Hepatocyte (in vitro differentiated cells): ENCODE measurements around the gene OXT. TPM values are rescaled to one million over a fixed set of nuclear protein-coding genes. Genes with fewer than 3 reads are reported as not detected.
A peak's percentile ranks its signal among the peaks of the same experiment; 100 is the strongest.
"Not testable (repeated sequence)": the region's sequence is repeated elsewhere in the genome, so short reads cannot be mapped to it uniquely, and the experiment has no call there.

Experiments used
- DNase-seq: peaks from one replicate; pipeline ENCODE4 v3.0.0-alpha.2; 2016; ENCODE audit warnings: low spot score
- H2AFZ ChIP-seq: fragments of 200-600 bp; sonication (generic); 2 replicates; pipeline ENCODE4 v1.6.0; 2016; ENCODE audit warnings: antibody characterized with exemption, mild to moderate bottlenecking
- H3K27ac ChIP-seq: fragments of 200-600 bp; sonication (generic); 2 replicates; pipeline ENCODE4 v1.5.1; 2016; ENCODE audit warnings: mild to moderate bottlenecking
- H3K27me3 ChIP-seq: fragments of 200-600 bp; sonication (generic); 2 replicates; pipeline ENCODE4 v1.6.1; 2016
- H3K36me3 ChIP-seq: fragments of 200-600 bp; sonication (generic); replicated peaks from 2 replicates; pipeline ENCODE4 v1.5.1; 2016; ENCODE audit warnings: low read depth; ENCODE audit not compliant: insufficient read depth
- H3K4me1 ChIP-seq: fragments of 200-600 bp; sonication (generic); 2 replicates; pipeline ENCODE4 v1.5.1; 2016; ENCODE audit warnings: mild to moderate bottlenecking, moderate library complexity; ENCODE audit not compliant: insufficient read depth
- H3K4me2 ChIP-seq: fragments of 200-600 bp; sonication (generic); 2 replicates; pipeline ENCODE4 v1.6.0; 2016
- H3K4me3 ChIP-seq: fragments of 200-600 bp; sonication (generic); 2 replicates; pipeline ENCODE4 v1.5.1; 2016; ENCODE audit warnings: mild to moderate bottlenecking
- H3K79me2 ChIP-seq: fragments of 200-600 bp; sonication (generic); 2 replicates; pipeline ENCODE4 v1.6.0; 2017; ENCODE audit warnings: mild to moderate bottlenecking
- H3K9me2 ChIP-seq: fragments of 200-600 bp; sonication (generic); replicated peaks from 2 replicates; pipeline ENCODE4 v1.6.0; 2017; ENCODE audit warnings: mild to moderate bottlenecking; ENCODE audit not compliant: insufficient read depth
- H3K9me3 ChIP-seq: fragments of 200-600 bp; sonication (generic); 2 replicates; pipeline ENCODE4 v1.5.1; 2016; ENCODE audit warnings: low read depth, mild to moderate bottlenecking
- H4K20me1 ChIP-seq: fragments of 200-600 bp; sonication (generic); 2 replicates; pipeline ENCODE4 v1.6.0; 2016; ENCODE audit warnings: mild to moderate bottlenecking; ENCODE audit not compliant: insufficient read depth, poor library complexity, severe bottlenecking
- EZH2 ChIP-seq: fragments of 200-600 bp; sonication (generic); IDR thresholded peaks from 2 replicates; pipeline ENCODE4 v1.6.1; 2016; ENCODE audit warnings: antibody characterized with exemption, mild to moderate bottlenecking, borderline replicate concordance
- EZH2phosphoT487 ChIP-seq: fragments of 200-600 bp; sonication (generic); IDR thresholded peaks from one replicate; pipeline ENCODE4 v1.6.1; 2018; ENCODE audit warnings: antibody characterized with exemption, mild to moderate bottlenecking, low read depth, moderate library complexity; ENCODE audit not compliant: unreplicated experiment, severe bottlenecking
- WGBS: methylation state at CpG from one replicate; pipeline ENCODE4 v1.1.6; 2016; ENCODE audit warnings: low lambda C conversion rate; ENCODE audit errors: missing lambda C conversion rate; 5-methylcytosine and 5-hydroxymethylcytosine counted together
- polyA plus RNA-seq: library from polyadenylated mRNA; unstranded; fragments of >200 nt; fragmentation: Nextera tagmentation; extraction: Ambion mirVana; gene quantifications from 2 replicates; pipeline ENCODE4 v1.2.1, GENCODE V29; 2016
- total RNA-seq: library from RNA; depleted of rRNA; stranded (reverse); fragments of >200 nt; gene quantifications from 2 replicates; pipeline ENCODE4 v1.2.3, GENCODE V29; 2014
- TF ChIP-seq, protein P1 (sequence below): fragments of 200-600 bp; sonication (generic); IDR thresholded peaks from 2 replicates; pipeline ENCODE4 v1.5.1; 2016; ENCODE audit warnings: antibody characterized with exemption, mild to moderate bottlenecking; ENCODE audit not compliant: poor library complexity

The OXT gene
- total and polyA plus RNA-seq, 2 experiments from 2014 or later = 3.4 TPM; not detected in 1

DNA sequence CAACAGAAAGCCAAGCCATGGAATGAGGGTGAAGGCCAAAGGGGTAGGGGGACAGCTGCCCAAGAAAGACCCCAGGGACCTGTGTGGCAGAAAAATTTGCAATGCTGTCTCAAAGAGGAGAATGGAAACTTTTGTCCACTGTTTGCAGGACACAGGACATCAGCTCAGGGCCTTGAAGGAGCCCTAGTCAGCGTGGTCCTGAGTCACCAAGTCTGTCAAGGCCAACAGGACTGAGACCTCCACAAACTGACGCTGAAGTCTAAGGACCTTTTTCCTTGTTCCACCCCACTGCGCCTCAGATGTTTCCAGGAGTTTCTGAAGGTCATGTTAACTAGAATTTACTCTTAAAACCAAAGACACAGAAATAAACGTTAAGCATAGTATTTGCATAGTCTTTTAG lies 44.9 kb downstream of the OXT start:
- no peaks in the 10 kb centered on the region for H3K36me3 ChIP-seq
- no peak overlapping the region for H2AFZ ChIP-seq

DNA sequence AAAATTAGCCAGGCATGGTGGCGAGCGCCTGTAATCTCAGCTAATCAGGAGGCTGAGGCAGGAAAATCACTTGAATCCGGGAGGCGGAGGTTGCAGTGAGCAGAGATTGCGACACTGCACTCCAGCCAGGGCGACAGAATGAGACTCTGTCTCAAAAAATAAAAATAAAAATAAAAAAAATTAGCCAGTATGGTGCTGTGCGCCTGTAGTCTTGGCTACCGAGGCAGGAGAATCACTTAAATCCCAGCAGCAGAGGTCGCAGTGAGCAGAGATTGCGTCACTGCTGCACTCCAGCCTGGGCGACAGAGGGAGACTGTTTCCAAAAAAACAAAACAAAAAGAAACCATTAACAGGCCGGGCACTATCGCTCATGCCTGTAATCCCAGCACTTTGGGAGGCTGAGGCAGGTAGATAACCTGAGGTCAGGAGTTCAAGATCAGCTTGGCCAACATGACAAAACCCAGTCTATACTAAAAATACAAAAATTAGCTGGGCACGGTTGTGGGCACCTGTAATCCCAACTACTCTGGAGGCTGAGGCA lies 46.5 kb downstream of the OXT start:
- not testable (repeated sequence) for H3K4me2 ChIP-seq, H3K9me2 ChIP-seq, H3K27ac ChIP-seq, H3K4me1 ChIP-seq, H3K4me3 ChIP-seq, H3K36me3 ChIP-seq, H2AFZ ChIP-seq, H3K9me3 ChIP-seq, H3K79me2 ChIP-seq, H4K20me1 ChIP-seq, H3K27me3 ChIP-seq
- TF ChIP-seq, protein P1, sequence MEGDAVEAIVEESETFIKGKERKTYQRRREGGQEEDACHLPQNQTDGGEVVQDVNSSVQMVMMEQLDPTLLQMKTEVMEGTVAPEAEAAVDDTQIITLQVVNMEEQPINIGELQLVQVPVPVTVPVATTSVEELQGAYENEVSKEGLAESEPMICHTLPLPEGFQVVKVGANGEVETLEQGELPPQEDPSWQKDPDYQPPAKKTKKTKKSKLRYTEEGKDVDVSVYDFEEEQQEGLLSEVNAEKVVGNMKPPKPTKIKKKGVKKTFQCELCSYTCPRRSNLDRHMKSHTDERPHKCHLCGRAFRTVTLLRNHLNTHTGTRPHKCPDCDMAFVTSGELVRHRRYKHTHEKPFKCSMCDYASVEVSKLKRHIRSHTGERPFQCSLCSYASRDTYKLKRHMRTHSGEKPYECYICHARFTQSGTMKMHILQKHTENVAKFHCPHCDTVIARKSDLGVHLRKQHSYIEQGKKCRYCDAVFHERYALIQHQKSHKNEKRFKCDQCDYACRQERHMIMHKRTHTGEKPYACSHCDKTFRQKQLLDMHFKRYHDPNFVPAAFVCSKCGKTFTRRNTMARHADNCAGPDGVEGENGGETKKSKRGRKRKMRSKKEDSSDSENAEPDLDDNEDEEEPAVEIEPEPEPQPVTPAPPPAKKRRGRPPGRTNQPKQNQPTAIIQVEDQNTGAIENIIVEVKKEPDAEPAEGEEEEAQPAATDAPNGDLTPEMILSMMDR = peak; percentile 60
- DNase-seq = peak; percentile 60
- 62% methylated on average over 14 of the region's 14 CpGs for WGBS

More for the DNA sequence above, 44.9 kb downstream of the OXT start:
- WGBS = 95% methylated on average over 4 of the region's 4 CpGs
- Histone ChIP-seq H3K27ac (no peak overlapping the region), H3K4me3 (no peak overlapping the region), H4K20me1 (no peaks in the 10 kb centered on the region), H3K79me2 (peaks cover 5% of the 10 kb centered on the region), H3K9me3 (no peaks in the 10 kb centered on the region), H3K27me3 (no peaks in the 10 kb centered on the region), H3K4me1 (no peaks in the 10 kb centered on the region), H3K9me2 (no peaks in the 10 kb centered on the region), H3K4me2 (no peak overlapping the region)
- TF ChIP-seq, protein P1 = no peak
- TF ChIP-seq EZH2 (no peak), EZH2phosphoT487 (no peak)
- DNase-seq = no peak

DNA sequence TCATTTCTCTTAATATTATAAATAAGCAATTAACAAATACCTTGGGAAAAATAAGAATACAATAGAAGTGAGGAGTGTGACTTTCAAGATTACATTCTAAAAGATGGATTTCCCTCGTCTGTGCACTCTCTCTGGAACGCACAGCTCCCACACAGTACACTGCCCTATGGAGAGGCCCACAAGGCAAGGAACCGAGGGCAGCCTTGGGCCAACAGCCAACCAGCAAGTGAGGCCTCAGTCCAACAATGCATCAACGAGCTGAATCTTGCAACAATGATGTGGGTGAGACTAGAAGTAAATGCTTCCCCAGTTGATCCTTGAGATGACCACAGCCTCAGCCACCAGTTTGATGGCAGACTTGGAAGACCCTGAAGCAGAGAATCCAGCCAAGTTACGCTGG lies 47.6 kb downstream of the OXT start:
- no peak overlapping the region for H2AFZ ChIP-seq
- H3K4me1 ChIP-seq = no peaks in the 10 kb centered on the region
- no peaks in the 10 kb centered on the region for H3K9me2 ChIP-seq
- no peaks in the 10 kb centered on the region for H3K36me3 ChIP-seq
- 89% methylated on average over 5 of the region's 5 CpGs for WGBS
- H4K20me1 ChIP-seq = no peaks in the 10 kb centered on the region
- DNase-seq = no peak
- TF ChIP-seq EZH2phosphoT487 (no peak), EZH2 (no peak)
- TF ChIP-seq, protein P1 = no peak
- no peaks in the 10 kb centered on the region for H3K9me3 ChIP-seq
- peaks cover 5% of the 10 kb centered on the region for H3K79me2 ChIP-seq
- no peak overlapping the region for H3K4me3 ChIP-seq
- no peaks in the 10 kb centered on the region for H3K27me3 ChIP-seq
- H3K27ac ChIP-seq = no peak overlapping the region
- no peak overlapping the region for H3K4me2 ChIP-seq

DNA sequence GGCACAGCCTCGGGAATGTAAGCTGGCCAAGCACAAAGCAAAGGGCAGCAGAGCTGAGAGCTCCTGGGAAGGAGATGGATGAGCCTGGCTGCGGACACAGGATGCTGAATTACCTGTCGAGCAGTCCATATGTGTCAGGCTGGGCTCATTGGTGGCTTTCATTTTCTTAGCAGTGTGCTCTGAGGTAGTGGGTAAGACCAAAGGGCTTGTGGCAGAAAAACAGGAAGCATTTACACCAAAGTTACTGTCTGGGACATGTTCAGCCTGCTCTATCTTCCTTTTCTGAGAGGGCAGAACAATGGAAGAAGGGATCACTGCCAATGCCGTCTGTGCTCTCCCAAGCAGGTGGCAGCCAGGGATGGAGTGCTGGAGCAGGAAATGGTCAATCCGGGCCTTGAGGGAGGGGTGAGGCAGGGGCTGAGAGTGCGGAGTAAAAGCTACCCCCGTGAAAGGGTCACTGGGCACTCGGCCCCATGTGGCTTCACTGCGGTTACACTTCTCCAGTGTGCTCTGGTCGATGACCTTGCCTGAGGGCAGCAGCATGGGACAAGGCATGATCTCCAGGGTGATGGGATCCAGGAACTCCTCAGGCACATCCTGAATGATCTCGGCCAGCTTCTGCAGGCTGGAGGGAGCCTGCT lies 50.0 kb downstream of the OXT start:
- Histone ChIP-seq H3K9me2 (no peaks in the 10 kb centered on the region), H3K36me3 (no peaks in the 10 kb centered on the region), H3K27ac (no peak overlapping the region), H3K27me3 (no peaks in the 10 kb centered on the region), H3K4me1 (no peaks in the 10 kb centered on the region), H3K9me3 (no peaks in the 10 kb centered on the region), H3K4me2 (no peak overlapping the region), H3K79me2 (no peaks in the 10 kb centered on the region), H2AFZ (no peak overlapping the region), H3K4me3 (no peak overlapping the region), H4K20me1 (no peaks in the 10 kb centered on the region)
- TF ChIP-seq EZH2 (no peak), EZH2phosphoT487 (no peak)
- TF ChIP-seq, protein P1 = no peak
- 94% methylated on average over 11 of the region's 11 CpGs for WGBS
- no peak for DNase-seq
